ENCODE results near the gene PIM1.
"Not testable (repeated sequence)": the region's sequence is repeated elsewhere in the genome, so short reads cannot be mapped to it uniquely, and the experiment has no call there.

The PIM1 gene

DNA sequence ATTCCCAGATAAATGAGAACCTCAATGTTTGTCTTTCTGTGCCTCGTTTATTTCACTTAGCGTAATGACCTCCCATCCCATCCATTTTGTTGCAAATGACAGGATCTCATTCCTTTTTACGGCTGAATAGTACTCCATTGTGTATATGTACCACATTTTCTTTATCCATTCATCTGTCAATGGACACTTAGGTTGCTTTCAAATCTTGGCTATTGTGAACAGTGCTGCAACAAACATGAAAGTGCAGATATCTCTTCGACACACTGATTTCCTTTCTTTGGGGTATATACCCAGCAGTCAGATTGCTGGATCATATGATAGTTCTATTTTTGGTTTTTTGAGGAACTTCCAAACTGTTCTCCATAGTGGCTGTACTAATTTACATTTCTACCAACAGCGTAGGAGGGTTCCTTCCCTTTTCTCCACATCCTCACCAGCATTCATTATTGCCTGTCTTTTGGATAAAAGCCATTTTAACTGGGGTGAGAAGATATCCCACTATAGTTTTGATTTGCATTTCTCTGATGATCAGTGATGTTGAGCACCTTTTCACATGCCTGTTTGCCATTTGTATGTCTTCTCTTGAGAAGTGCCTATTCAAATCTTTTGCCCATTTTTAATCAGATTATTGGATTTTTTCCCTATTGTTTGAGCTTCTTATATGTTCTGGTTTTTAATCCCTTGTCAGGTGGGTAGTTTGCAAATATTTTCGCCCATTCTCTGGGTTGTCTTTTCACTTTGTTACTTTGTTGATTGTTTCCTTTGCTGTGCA is 16.2 kb downstream of the PIM1 start:
- FAIRE-seq; DNase-seq (ENCODE audit: insufficient read length, low spot score): not testable (repeated sequence)

DNA sequence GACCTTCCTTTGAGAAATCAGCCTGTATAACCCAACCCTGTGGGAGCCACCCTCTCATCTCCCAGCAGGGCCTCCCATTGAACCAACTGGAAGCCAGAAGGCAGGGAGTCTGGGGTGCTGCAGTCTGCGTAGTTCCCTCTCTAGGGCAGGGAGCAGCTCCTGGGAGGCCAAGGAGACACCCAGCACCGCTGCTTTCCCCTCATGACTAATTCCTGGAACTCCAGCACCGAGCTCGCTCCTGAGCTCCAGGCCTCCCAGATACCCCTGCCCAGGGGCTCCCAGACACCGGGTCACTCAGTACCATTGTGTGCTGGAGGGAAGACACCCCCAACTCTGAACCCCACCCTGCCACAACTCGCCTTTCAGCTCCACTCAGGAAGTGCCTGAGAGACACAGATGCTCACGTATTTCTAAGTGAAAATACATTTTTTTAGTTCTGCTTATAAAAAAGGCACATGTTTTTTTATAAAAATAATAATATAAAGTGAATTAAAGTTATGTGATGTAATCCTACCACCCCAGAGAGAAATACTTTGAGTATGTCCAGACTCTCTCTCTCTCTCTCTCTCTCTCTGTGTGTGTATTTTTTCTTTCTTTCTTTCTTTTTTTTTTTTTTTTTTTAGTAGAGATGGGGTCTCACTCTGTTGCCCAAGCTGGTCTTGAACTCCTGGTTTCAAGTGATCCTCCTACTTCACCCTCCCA is 17.5 kb downstream of the PIM1 start:
- FAIRE-seq (no peak), DNase-seq (ENCODE audit: insufficient read length, low spot score) (no peak)

DNA sequence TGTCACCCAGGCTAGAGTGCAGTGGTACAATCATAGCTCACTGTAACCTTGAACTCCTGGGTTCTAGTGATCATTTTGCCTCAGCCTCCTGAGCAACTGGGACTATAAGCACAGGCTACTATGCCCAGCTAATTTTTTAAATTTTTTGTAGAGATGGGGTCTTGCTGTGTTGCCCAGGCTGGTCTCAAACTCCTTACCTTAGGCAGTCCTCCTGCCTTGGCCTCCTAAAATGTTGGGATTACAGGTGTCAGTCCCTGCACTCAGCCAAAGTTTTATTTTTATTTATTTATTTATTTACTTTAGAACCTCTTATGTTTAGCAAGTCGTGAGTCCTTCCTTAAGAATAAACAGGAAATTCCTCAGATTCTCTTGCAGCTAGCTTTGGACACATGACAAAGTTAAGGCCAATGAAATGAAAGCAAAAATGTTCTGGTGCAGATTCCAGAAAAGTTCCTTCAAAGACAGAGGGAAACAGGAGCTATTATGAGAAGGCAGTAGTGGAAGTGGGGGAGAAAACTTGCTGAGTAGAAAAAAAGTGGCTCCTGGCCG is 19.1 kb downstream of the PIM1 start:
- DNase-seq (ENCODE audit: insufficient read length, low spot score) = no peak
- FAIRE-seq = no peak

DNA sequence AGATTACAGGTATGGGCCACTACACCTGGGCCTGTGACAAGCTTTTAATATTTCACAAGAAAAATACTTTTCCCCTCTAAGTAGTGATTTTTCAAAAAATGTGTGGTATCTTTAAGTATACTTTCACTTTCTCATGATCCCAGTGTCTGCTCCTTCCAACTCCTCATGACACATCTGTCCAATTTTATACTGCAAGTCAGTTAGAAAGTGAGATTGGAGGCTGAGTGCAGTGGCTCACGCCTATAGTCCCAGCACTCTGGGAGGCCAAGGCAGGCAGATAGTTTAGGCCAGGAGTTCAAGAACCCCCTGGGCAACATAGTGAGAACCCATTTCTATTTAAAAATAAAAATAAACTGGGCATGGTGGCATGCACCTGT is 20.2 kb downstream of the PIM1 start:
- DNase-seq (ENCODE audit: insufficient read length, low spot score) (no peak), FAIRE-seq (no peak)

DNA sequence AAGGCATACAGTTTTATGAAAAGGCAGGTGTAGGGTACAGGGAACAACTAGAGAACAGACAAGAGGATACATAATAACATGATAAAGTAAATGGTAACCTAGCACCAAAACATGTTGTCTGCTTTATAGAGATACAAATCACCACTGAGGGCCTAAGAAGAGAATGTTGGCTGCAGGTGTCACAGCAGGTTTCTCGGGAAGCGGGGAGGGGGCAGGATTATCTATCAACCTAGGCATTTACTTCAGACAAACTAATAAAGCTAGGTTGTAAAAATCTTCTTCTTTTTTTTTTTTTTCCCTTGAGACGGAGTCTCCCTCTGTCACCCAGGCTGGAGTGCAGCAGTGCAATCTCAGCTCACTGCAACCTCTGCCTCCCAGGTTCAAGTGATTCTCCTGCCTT is 22.7 kb downstream of the PIM1 start:
- FAIRE-seq = no peak

DNA sequence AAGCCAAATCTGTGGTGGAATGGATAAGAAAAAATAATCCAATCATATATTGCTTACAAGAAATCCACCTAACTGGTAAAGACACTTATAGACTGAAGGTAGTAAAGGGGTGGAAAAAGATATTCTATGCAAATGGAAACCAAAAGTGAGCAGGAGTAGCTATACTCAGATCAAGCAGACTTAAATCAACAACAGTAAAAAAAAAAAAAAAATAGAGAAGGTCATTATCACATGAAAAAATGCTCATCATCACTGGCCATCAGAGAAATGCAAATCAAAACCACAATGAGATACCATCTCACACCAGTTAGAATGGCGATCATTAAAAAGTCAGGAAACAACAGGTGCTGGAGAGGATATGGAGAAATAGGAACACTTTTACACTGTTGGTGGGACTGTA is 24.9 kb downstream of the PIM1 start:
- not testable (repeated sequence) for FAIRE-seq; DNase-seq (ENCODE audit: insufficient read length, low spot score)

More for the DNA sequence above, 22.7 kb downstream of the PIM1 start:
- DNase-seq (ENCODE audit: insufficient read length, low spot score) = no peak

DNA sequence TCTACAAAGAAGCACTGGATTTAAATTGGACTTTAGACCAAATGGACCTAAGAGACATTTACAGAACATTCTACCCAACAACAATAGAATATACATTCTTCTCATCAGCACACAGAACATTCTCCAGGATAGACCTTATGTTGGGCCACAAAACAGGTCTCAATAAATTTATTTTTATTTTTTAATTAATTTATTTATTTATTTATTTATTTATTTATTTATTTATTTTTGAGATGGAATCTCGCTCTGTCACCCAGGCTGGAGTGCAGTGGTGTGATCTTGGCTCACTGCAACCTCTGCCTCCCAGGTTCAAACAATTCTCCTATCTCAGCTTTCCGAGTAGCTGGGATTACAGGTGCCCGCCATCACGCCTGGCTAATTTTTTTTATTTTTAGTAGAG is 26.5 kb downstream of the PIM1 start:
- DNase-seq (ENCODE audit: insufficient read length, low spot score); FAIRE-seq: not testable (repeated sequence)

DNA sequence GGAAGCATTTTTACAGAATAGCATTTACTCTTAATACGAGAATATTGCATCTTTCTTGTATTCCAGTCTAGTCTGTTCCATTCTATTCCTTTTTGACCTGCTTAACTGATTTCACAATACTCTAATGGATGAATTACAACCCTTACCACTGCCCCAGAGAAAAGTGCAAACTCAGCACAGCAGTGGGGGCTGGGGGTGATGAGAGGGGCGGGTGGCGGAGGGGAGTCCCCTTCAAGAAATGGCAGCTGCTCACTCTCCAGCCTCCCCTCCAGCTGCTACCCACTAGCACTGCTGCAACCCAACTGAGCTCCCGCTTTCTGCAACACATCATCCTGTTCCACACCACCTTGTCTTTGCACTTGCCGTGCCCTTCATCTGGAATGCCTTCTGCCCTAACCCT is 30.1 kb downstream of the PIM1 start:
- FAIRE-seq (no peak), DNase-seq (ENCODE audit: insufficient read length, low spot score) (no peak)

DNA sequence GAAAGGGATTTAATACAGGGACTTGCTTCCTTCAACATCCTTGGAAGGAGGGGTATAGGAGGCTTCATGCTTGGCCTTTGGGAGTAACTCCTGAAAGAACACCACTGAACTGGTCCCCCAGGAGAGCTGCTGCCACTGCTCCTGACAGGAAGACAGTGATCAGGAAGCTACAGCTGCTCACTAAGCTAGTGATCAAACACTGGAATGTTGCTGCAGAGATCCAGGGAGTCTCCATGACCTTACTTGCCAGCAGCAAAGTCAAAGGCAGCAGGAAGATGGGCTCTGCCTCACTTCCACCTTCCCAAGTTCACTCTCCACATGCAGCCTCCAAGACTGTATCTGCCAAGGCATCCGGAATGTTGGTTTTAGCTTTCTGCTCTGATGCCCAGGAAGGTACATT is 31.8 kb downstream of the PIM1 start:
- DNase-seq (ENCODE audit: insufficient read length, low spot score) (no peak), FAIRE-seq (no peak)

DNA sequence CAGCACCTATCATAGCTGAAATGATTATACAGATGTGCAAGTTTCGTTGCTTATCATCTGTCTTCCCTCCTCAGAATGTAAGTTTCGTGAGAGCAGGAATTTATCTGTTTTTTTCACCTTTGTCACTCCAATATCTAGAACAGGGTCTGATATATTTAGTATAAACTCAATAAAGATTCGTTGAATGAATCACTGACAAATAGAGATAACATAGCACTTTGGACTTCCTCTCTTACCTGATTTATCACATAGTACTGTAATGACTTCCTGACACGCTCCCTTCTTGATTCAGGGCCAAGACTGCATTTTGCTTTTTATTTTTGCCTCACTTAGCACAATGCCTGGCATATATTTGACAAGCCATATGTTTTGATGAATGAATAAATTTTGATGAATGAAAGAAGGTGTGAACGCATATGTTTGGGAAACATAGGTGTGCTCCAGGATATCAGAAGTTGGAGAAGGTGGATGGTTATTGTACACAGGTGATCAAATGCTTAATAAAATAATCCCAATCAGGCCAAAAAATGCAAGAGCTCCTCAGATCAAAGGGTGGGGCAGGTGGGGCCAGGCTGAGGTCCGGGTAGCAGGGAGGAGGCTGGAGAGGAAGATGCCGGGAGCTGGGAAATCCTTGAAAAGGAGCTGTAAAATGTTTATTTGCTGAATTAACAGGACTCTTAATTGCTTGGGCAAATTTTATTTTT is 33.0 kb downstream of the PIM1 start:
- no peak for FAIRE-seq
- no peak for DNase-seq (ENCODE audit: insufficient read length, low spot score)

DNA sequence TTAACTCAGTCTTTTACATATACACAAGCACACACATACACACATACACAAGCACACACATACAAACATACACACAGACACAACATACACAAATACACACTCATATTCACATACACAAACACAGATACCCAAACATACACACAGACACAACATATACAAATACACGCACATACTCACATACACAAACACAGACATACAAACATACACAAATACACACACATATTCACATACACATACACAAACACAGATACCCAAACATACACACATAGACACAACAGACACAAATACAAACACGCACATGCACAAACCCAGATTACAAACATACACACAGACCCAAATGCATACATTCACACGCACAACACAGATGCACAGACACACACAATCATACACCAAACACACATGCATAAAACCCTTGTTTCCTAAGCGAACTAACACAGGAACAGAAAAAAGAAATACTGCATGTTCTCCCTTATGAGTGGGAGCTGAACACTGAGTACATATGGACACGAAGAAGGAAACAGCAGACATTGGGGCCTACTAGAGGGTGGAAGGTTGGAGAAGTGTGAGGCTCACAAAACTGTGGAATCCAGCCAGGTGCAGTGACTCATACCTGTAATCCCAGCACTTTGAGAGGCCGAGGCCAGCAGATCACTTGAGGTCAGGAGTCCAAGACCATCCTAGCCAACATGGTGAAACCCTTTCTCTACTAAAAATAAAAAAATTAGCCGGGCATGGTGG is 34.2 kb downstream of the PIM1 start:
- DNase-seq (ENCODE audit: insufficient read length, low spot score) (no peak), FAIRE-seq (no peak)

DNA sequence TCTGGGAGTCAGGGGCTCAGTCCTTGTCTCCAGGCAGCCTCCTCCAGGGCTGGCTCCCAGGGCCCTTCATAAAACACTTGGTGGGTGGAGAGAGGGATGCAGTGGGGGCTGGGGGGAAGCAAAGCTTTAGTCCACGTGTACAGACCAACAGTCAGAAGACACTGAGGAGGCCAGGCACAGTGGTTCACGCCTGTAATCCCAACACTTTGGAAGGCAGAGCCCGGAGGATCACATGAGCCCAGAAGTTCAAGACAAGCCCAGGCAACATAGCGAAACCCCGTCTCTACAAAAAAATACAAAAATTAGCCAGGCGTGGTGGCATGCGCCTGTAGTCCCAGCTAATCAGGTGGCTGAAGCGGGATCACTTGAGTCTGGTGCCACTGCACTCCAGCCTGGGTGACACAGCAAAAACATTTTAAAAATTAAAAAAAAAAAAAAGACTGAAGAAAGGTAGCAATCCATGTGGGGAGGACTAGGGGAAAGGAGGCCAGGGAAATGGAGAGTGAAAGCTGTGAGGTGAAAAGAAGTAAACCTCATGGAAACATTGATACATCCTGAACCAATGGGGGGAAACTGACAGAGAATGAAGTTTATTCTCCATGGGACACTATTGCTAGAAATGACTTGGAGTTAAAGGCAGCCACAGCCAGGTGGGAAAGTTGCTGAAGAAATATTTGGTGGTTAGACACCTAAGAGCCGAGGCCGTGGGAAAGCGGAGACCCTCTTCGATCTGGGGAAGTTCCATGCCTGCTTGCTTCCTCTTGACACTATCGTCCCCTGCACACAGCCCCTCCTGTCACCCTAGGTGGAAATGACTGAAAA is 35.4 kb downstream of the PIM1 start:
- no peak for DNase-seq (ENCODE audit: insufficient read length, low spot score)
- no peak for FAIRE-seq

DNA sequence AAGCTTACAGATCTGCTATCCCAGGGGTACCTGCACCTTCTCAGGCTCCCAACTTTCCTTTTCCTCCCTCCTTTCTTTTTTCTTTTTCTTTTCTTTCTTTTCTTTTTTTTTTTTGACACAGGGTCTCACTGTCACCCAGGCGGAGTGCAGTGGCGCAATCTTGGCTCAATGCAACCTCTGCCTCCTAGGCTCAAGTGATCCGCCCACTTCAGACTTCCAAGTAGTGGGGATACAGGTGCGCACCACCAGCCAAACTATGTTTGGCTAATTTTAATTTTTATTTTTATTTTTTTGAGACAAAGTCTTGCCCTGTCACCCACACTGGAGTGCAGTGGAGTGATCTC is 36.0 kb downstream of the PIM1 start:
- no peak for FAIRE-seq

DNA sequence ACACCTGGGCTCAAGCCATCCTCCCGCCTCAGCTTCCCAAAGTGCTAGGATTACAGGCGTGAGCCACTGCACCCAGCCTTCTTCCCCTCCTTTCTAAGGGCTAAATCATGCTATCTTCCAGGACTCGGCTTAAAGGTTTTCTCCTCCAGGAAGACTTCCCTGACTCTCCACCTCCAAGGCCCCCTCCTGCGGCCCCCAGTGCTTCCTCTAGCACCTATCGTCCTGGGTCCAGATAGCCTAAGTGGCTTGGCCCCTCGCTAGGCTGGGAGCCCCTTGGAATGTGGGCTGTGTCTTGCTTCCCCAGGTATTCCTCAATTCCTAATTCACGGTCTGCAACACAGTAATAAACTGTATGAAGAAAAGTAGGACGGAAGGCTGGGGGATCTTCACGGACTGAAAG is 36.7 kb downstream of the PIM1 start:
- no peak for FAIRE-seq
- no peak for DNase-seq (ENCODE audit: insufficient read length, low spot score)

More for the DNA sequence above, 36.0 kb downstream of the PIM1 start:
- no peak for DNase-seq (ENCODE audit: insufficient read length, low spot score)

DNA sequence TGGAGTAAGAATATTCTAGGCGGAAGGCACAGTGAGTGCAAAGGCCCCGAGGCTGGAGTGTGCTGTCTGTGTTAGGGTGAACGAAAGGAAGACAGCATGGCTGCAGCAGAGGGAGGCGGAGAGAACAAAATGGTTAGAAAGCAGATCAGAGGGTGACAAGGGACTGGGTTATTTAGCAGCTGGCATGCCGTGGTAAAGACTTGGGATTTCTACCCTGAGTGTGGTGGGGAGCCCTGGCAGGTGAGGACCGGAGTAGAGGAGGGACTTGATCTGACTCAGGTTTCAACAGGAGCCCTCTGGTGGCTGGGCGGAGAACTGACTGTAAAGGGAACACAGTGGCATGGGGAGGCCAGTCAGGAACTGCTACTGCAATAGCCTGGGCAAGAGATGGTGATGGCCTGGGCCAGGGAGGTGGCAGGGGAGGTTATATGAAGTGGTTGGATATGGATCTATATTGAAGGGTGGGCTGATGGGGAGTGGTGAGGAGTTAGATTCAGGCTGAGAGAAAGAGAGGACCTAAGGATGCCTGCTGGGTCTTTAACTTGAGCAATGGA is 38.0 kb downstream of the PIM1 start:
- FAIRE-seq = peak; percentile 59

DNA sequence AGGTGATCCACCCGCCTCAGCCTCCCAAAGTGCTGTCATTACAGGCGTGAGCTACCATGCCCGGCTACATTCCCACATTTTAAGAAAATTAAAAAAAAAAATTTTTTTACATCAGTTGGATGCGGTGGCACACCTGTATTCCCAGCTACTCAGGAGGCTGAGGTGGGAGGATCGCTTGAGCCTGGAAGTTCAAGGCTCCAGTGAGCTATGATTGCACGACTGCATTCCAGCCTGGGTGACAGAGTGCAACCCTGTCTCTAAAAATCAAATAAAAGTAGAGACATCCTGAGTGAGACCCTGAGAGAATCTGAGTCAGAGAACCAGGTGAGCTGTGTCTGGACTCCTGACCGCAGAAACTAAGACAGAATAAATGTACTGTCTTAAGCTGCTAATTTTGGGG is 38.8 kb downstream of the PIM1 start:
- DNase-seq (ENCODE audit: insufficient read length, low spot score) (no peak), FAIRE-seq (no peak)

More for the DNA sequence above, 38.0 kb downstream of the PIM1 start:
- peak; percentile 60 for DNase-seq (ENCODE audit: insufficient read length, low spot score)

DNA sequence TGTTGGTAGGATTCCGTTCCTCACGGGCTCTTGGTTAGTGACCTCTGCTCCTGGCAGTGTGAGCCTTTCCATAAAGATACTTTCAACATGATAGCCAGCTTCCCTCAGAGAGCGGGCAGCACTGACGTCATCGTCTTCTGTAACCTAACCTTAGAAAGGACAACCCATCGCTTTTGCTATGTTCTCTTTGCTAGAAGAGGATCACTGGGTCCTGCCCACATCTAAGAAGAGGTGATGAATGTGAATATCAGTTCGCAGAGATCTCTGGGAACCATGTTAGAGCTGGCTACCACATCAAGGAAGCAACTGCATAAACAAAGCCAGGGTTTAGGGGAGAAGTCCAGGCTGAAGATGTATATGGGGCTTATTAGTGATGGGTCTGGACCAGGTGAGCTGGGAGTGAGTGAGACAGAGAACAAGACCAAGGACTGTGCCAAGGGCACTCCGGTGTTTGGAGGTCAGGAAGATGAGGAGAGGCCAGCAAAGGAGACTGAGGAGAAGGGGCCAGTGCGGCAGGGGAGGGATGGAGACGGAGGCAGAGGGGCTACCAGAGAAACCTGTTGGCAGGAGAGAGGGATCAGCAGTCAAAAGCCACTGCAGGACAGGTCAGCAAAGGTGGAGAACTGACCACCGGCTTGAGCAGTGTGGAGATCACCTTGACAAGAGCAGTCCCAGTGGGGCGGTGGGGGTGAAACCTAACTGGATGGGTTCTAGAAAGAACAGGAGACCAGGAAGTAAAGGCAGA is 39.7 kb downstream of the PIM1 start:
- no peak for DNase-seq (ENCODE audit: insufficient read length, low spot score)
- no peak for FAIRE-seq

DNA sequence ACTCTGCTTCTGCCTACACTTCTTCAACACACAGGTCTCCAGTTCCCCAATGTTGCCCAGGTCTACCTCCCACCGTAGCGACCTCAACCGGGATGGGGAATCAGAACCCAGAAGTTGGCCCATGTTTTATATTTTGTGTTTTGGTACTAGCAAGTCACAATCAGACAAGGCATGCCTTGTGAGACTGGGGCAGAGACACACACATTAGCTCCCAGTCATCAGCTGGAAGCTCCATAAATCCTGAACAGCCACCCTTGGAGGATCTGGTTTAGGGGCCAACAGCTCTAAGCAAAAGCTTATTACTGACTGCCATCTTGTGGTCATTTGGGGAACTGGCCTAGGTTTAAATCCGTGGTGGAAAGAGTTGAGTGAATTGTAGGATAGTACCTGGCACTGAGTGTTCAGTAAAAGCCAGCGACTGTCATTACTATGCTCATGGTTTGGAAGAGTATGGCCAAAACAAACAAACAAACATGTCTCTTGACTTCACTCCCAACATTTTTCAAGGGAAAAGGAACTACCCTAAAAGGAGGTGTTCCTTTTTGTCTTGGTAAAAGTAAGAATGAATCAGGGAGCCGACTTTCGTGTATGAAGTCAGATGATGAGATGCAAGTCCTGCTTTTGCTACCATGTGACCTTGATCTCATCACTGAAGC is 40.5 kb downstream of the PIM1 start:
- DNase-seq (ENCODE audit: insufficient read length, low spot score) (peak; percentile 56), FAIRE-seq (peak; percentile 90)
